GM13976 (cell line): ENCODE measurements around the gene CASS4.
A peak's percentile ranks its signal among the peaks of the same experiment; 100 is the strongest.

ENCODE experiments used
- DNase-seq: peaks from one replicate; pipeline ENCODE4 v3.0.0; 2012; ENCODE audit warnings: low spot score
- in situ Hi-C: fragments of 300-500 bp; cut with MboI; formaldehyde crosslinking; loops from one replicate; pipeline ENCODE4 v1.12.0; 2022; ENCODE audit warnings: low sequenced_read_pairs, mixed read lengths, inconsistent platforms; ENCODE audit not compliant: unreplicated experiment
- TF ChIP-seq, protein P1 (sequence below): IDR thresholded peaks from 2 replicates; pipeline ENCODE4 v1.5.1; 2012; ENCODE audit warnings: borderline replicate concordance, mild to moderate bottlenecking; ENCODE audit not compliant: insufficient read depth; ENCODE audit errors: extremely low read depth, missing control alignments, control extremely low read depth

Gene CASS4

DNA sequence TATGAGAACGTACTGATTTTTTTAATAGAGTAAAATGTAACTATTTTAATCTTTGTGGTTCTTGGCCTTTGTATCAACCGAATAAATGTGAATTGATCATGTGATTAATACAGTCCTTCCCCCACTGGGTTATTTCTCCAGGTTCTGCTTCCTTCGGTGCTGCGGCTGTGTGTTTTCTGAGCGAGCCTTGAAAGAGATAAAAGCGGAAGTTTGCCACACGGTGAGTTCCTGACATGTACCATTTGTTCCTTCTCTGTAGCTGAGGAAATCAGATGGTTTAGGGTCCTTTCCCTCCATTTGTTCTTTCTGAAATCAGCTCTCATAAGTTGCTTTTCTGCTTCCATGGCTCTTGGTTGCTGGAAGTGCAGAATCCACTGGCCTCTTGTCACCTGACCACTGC, 71.9 kb downstream of the CASS4 start:
- in situ Hi-C loops = no loop called here
- TF ChIP-seq, protein P1, sequence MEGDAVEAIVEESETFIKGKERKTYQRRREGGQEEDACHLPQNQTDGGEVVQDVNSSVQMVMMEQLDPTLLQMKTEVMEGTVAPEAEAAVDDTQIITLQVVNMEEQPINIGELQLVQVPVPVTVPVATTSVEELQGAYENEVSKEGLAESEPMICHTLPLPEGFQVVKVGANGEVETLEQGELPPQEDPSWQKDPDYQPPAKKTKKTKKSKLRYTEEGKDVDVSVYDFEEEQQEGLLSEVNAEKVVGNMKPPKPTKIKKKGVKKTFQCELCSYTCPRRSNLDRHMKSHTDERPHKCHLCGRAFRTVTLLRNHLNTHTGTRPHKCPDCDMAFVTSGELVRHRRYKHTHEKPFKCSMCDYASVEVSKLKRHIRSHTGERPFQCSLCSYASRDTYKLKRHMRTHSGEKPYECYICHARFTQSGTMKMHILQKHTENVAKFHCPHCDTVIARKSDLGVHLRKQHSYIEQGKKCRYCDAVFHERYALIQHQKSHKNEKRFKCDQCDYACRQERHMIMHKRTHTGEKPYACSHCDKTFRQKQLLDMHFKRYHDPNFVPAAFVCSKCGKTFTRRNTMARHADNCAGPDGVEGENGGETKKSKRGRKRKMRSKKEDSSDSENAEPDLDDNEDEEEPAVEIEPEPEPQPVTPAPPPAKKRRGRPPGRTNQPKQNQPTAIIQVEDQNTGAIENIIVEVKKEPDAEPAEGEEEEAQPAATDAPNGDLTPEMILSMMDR = no peak
- DNase-seq = no peak

DNA sequence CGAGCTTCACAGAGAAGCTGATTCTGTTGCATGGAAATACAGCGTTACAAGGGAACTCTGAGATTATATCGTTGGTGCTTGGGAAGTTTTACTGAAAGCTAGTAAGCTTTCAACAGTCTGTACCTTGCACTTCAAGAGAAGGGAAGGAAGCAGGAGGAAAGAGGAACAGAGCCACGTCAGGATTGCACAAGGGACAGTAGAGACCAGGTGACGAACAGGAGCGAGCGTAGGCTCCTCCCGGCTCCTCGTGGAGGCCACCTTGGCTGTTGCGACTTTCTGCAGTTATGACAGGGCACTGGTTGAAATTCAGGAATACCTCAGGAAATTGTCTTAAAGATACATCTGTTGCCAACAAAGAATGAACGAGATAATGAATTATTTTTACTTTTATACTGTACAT, 75.2 kb downstream of the CASS4 start:
- in situ Hi-C loops = no loop called here
- TF ChIP-seq, protein P1 = no peak

DNA sequence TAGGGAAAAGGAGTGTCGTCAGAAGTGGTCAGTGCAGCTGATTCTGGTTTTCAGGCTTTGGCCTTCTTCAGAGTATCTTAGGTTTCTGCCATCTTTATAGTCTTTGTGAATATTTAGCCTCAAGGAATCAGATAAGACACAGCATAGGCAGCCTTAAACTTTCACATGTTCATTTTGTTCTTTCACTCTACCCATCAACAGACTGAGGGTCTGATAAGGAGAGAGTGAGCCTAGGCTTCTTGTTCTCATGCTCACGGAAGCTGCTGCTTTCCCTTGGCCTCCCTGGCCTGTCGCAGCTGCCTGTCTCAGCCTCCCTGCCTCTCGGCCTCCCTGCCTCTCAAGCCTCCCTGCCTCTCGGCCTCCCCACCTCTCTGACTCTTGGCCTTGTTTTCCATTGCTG, 76.5 kb downstream of the CASS4 start:
- TF ChIP-seq, protein P1 = no peak
- DNase-seq = no peak
- in situ Hi-C loops = no loop called here

More for the DNA sequence above, 75.2 kb downstream of the CASS4 start:
- DNase-seq = no peak

DNA sequence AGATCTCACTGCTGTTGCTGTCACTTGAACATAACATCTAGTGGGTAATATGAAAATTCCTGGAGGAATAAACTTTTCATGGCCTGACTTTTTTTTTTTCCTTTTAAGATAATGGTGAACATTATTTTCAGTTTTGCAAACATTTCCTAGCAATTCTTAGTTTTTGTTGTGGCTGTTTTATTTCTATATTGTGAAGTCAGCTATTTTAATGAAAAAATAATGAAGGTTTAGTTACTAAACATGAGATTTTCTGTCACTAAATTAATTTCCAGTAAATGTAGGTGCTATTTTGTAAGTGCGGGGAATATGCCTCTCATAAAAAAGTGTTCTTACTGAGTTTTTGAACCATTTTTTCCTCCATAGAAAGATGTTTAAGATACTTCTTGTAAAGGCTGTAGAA, 89.1 kb downstream of the CASS4 start:
- TF ChIP-seq, protein P1 = no peak
- in situ Hi-C loops = no loop called here
- DNase-seq = no peak

DNA sequence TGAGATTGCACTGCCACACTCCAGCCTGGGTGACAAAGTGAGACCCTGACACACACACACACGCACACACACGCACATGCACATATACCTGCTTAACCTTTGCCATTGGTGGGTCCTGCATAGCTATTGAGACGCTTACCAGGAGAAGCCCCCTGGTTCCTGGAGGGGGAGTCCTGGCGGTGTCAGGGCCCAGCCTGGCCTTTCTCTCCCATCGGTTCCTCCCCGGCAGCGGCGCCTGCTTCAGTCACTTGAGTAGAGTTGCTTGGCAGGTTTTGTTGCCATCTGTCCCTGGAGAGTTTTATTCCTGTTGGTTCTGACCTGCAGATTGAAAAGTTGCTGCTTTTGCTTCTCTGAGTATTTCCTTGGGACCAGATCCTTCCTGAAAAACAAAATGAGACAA, 91.9 kb downstream of the CASS4 start:
- in situ Hi-C loops = no loop called here
- DNase-seq = no peak
- TF ChIP-seq, protein P1 = no peak

DNA sequence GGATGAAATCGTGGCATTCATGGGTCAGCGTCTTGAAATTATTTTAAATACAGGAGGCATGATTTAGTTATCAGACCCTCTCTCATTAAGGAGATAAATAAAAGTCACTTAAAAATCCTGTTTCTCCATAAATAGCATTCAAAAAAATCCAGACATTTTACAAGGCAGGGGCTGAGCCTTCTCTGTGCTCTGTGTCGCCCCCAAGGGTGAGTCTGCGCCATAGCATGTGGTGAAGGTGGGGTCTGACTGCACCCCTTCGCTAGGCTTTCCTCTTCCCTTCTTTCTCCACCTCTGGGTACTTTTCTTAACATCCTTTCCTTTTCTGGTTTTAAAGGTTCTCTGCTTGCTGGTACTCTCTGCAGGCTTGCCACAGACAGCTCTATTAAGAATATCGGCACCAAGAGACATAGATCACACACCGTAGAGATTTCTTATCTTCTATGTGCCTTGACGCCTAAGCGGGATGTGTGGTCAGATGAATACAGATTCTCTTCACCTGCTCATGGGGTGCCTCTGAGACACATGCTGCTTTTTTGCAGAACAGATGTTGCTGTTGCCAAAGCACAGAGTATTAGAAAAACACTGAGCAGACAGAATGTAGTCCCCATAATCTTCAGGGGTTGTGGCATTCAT, 92.4 kb downstream of the CASS4 start:
- in situ Hi-C loops = no loop called here
- TF ChIP-seq, protein P1 = peak; percentile 31
- DNase-seq = no peak

DNA sequence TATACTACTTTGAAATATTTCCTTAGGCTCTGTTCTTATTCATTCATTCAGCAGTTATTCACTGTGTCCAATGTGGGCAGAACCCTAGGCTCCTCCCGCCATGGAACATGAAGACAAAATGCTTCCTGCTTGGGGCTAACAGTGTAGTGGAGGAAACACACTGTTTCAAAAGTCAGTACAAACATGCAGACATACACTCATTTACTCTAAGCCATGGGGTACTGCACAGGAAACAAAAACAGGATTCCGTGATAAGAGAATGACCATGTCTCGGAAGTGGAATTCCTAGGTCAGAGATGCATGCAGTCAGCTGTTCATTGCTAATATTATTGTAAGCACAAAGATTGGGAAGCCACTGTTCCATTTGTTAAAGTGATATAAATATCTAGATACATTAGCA, 94.0 kb downstream of the CASS4 start:
- TF ChIP-seq, protein P1 = no peak

More for the DNA sequence above, 94.0 kb downstream of the CASS4 start:
- in situ Hi-C loops = no loop called here
- DNase-seq = no peak
